Measurements from ENCODE around the gene PLXNA2. TPM values are rescaled to one million over a fixed set of nuclear protein-coding genes. Genes with fewer than 3 reads are reported as not detected.

Gene PLXNA2
- total RNA-seq, 1 donor from 2014 or later: 14.1 TPM

- Histone ChIP-seq H3K36me3 (ENCODE audit: control insufficient read depth in 3 of 3, insufficient read depth in 3 of 3, low read length in 3 of 3) (peaks cover 0 to 2% (median 0%) of the 10 kb centered on the region in 3 donors), H3K9ac (ENCODE audit: low read depth in 1 of 3, low read length in 3 of 3) (no peak overlapping the region), H3K4me1 (ENCODE audit: control insufficient read depth in 3 of 3, insufficient read depth in 3 of 3, low read length in 3 of 3) (peaks cover 44 to 65% (median 58%) of the 10 kb centered on the region in 3 donors), H3K9me3 (ENCODE audit: control insufficient read depth in 3 of 3, low read length in 3 of 3) (no peaks in the 10 kb centered on the region), H3K4me3 (ENCODE audit: low read length in 3 of 3) (no peak overlapping the region), H3K27me3 (ENCODE audit: control insufficient read depth in 3 of 3, insufficient read depth in 3 of 3, low read length in 3 of 3) (no peaks in the 10 kb centered on the region), H3K27ac (ENCODE audit: low read depth, low read length) (no peak overlapping the region)
Measured at GRCh38 chr1:208228026-208228425, 16.2 kb downstream of the PLXNA2 start.

DNA sequence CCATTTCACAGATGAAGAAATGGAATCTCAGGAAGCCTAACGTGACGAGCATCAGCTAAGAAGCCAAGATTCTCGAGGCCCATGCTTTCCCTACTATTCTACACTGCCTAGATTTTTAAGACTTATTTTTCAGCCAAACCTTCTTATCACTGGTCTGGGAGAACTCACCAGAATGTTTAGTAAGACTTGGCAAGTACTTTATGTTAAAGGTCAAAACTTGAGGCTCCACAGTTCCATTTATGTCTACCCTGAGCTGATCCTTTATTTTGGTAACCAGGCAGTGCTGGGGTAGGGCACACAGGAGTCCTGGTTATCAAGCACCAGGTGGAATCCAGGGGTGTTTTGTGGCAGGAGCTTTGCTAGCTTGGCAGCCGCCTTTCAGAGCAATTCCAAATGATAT, 16.8 kb downstream of the PLXNA2 start:
- Histone ChIP-seq H3K9me3 (ENCODE audit: control insufficient read depth in 3 of 3, low read length in 3 of 3) (no peaks in the 10 kb centered on the region), H3K4me1 (ENCODE audit: control insufficient read depth in 3 of 3, insufficient read depth in 3 of 3, low read length in 3 of 3) (peaks cover 43 to 65% (median 59%) of the 10 kb centered on the region in 3 donors), H3K27me3 (ENCODE audit: control insufficient read depth in 3 of 3, insufficient read depth in 3 of 3, low read length in 3 of 3) (no peaks in the 10 kb centered on the region), H3K9ac (ENCODE audit: low read depth in 1 of 3, low read length in 3 of 3) (no peak overlapping the region), H3K4me3 (ENCODE audit: low read length in 3 of 3) (no peak overlapping the region), H3K36me3 (ENCODE audit: control insufficient read depth in 3 of 3, insufficient read depth in 3 of 3, low read length in 3 of 3) (peaks cover 0 to 2% (median 0%) of the 10 kb centered on the region in 3 donors), H3K27ac (ENCODE audit: low read depth, low read length) (no peak overlapping the region)

GRCh38 chr1:208225954-208226937, 17.9 kb downstream of the PLXNA2 start:
- peaks cover 0 to 2% (median 0%) of the 10 kb centered on the region in 3 donors for H3K36me3 ChIP-seq (ENCODE audit: control insufficient read depth in 3 of 3, insufficient read depth in 3 of 3, low read length in 3 of 3)
- no peaks in the 10 kb centered on the region for H3K27me3 ChIP-seq (ENCODE audit: control insufficient read depth in 3 of 3, insufficient read depth in 3 of 3, low read length in 3 of 3)
- peak overlapping the region; percentile 46 for H3K27ac ChIP-seq (ENCODE audit: low read depth, low read length)
- H3K9ac ChIP-seq (ENCODE audit: low read depth in 1 of 3, low read length in 3 of 3): peak overlapping the region in 1 of 3 donors; percentile 33
- H3K9me3 ChIP-seq (ENCODE audit: control insufficient read depth in 3 of 3, low read length in 3 of 3): no peaks in the 10 kb centered on the region
- H3K4me1 ChIP-seq (ENCODE audit: control insufficient read depth in 3 of 3, insufficient read depth in 3 of 3, low read length in 3 of 3): peaks cover 44 to 65% (median 59%) of the 10 kb centered on the region in 3 donors
- H3K4me3 ChIP-seq (ENCODE audit: low read length in 3 of 3): no peak overlapping the region

- peak overlapping the region; percentile 82 for H3K27ac ChIP-seq (ENCODE audit: low read depth, low read length)
- no peaks in the 10 kb centered on the region for H3K27me3 ChIP-seq (ENCODE audit: control insufficient read depth in 3 of 3, insufficient read depth in 3 of 3, low read length in 3 of 3)
- no peak overlapping the region for H3K9ac ChIP-seq (ENCODE audit: low read depth in 1 of 3, low read length in 3 of 3)
- peaks cover 60 to 69% (median 68%) of the 10 kb centered on the region in 3 donors for H3K4me1 ChIP-seq (ENCODE audit: control insufficient read depth in 3 of 3, insufficient read depth in 3 of 3, low read length in 3 of 3)
- H3K36me3 ChIP-seq (ENCODE audit: control insufficient read depth in 3 of 3, insufficient read depth in 3 of 3, low read length in 3 of 3): peaks cover 0 to 2% (median 0%) of the 10 kb centered on the region in 3 donors
- H3K4me3 ChIP-seq (ENCODE audit: low read length in 3 of 3): no peak overlapping the region
- no peaks in the 10 kb centered on the region for H3K9me3 ChIP-seq (ENCODE audit: control insufficient read depth in 3 of 3, low read length in 3 of 3)
Measured at GRCh38 chr1:208224192-208224713, 19.9 kb downstream of the PLXNA2 start.

DNA sequence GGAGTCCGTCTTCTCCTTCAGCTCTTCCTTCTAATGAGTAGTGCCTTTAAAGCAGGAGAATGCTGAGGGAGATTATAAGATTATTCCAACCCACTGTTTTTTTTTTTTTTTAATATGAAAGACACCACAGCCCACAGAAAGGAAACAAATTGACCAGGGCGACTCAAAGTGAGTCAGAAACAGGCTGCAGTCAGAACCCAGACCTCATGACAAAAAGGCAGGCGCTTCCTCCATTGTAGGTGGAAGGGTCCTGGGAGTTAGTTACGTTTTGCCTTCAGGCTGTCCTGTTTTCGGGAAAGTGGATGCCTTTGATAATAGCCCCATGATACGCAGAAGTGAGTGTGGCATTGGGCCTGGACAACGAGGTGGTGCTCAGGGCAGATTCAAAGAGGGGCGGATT, 21.0 kb downstream of the PLXNA2 start:
- peak overlapping the region in 2 of 3 donors; percentile 33 to 62 for H3K9ac ChIP-seq (ENCODE audit: low read depth in 1 of 3, low read length in 3 of 3)
- no peak overlapping the region for H3K4me3 ChIP-seq (ENCODE audit: low read length in 3 of 3)
- peaks cover 0 to 2% (median 0%) of the 10 kb centered on the region in 3 donors for H3K36me3 ChIP-seq (ENCODE audit: control insufficient read depth in 3 of 3, insufficient read depth in 3 of 3, low read length in 3 of 3)
- H3K27me3 ChIP-seq (ENCODE audit: control insufficient read depth in 3 of 3, insufficient read depth in 3 of 3, low read length in 3 of 3): no peaks in the 10 kb centered on the region
- no peaks in the 10 kb centered on the region for H3K9me3 ChIP-seq (ENCODE audit: control insufficient read depth in 3 of 3, low read length in 3 of 3)
- H3K4me1 ChIP-seq (ENCODE audit: control insufficient read depth in 3 of 3, insufficient read depth in 3 of 3, low read length in 3 of 3): peaks cover 67 to 72% (median 69%) of the 10 kb centered on the region in 3 donors
- peak overlapping the region; percentile 82 for H3K27ac ChIP-seq (ENCODE audit: low read depth, low read length)

- H3K27me3 ChIP-seq (ENCODE audit: control insufficient read depth in 3 of 3, insufficient read depth in 3 of 3, low read length in 3 of 3): no peaks in the 10 kb centered on the region
- peaks cover 66 to 70% (median 68%) of the 10 kb centered on the region in 3 donors for H3K4me1 ChIP-seq (ENCODE audit: control insufficient read depth in 3 of 3, insufficient read depth in 3 of 3, low read length in 3 of 3)
- peak overlapping the region; percentile 43 to 63 (median 62) for H3K9ac ChIP-seq (ENCODE audit: low read depth in 1 of 3, low read length in 3 of 3)
- no peaks in the 10 kb centered on the region for H3K9me3 ChIP-seq (ENCODE audit: control insufficient read depth in 3 of 3, low read length in 3 of 3)
- peak overlapping the region in 2 of 3 donors; percentile 4 to 41 for H3K4me3 ChIP-seq (ENCODE audit: low read length in 3 of 3)
- H3K27ac ChIP-seq (ENCODE audit: low read depth, low read length): peak overlapping the region; percentile 82
- peaks cover 0 to 2% (median under 1%) of the 10 kb centered on the region in 3 donors for H3K36me3 ChIP-seq (ENCODE audit: control insufficient read depth in 3 of 3, insufficient read depth in 3 of 3, low read length in 3 of 3)
Measured at GRCh38 chr1:208222376-208223126, 21.6 kb downstream of the PLXNA2 start.

DNA sequence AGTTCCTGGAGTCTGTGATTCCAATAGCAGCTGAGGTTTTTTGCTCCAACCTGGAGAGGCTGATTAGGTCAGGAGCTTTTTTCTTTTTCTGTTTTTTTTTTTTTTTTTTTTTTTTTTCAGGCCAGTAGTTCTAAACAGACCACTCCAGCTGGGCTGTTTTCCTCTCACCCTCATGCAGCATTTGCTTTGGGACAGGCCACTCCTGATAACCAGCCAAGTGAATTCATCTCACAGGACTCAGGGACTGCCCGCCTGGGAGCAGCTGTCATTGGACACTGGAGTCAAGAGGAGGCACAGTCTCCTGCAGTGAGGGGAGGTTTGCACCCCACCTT, 22.9 kb downstream of the PLXNA2 start:
- Histone ChIP-seq H3K9me3 (ENCODE audit: control insufficient read depth in 3 of 3, low read length in 3 of 3) (no peaks in the 10 kb centered on the region), H3K9ac (ENCODE audit: low read depth in 1 of 3, low read length in 3 of 3) (peak overlapping the region in 2 of 3 donors; percentile 5 to 11), H3K27ac (ENCODE audit: low read depth, low read length) (peak overlapping the region; percentile 82), H3K4me1 (ENCODE audit: control insufficient read depth in 3 of 3, insufficient read depth in 3 of 3, low read length in 3 of 3) (peaks cover 62 to 71% (median 67%) of the 10 kb centered on the region in 3 donors), H3K27me3 (ENCODE audit: control insufficient read depth in 3 of 3, insufficient read depth in 3 of 3, low read length in 3 of 3) (no peaks in the 10 kb centered on the region), H3K4me3 (ENCODE audit: low read length in 3 of 3) (no peak overlapping the region), H3K36me3 (ENCODE audit: control insufficient read depth in 3 of 3, insufficient read depth in 3 of 3, low read length in 3 of 3) (peaks cover 13 to 15% (median 14%) of the 10 kb centered on the region in 3 donors)

DNA sequence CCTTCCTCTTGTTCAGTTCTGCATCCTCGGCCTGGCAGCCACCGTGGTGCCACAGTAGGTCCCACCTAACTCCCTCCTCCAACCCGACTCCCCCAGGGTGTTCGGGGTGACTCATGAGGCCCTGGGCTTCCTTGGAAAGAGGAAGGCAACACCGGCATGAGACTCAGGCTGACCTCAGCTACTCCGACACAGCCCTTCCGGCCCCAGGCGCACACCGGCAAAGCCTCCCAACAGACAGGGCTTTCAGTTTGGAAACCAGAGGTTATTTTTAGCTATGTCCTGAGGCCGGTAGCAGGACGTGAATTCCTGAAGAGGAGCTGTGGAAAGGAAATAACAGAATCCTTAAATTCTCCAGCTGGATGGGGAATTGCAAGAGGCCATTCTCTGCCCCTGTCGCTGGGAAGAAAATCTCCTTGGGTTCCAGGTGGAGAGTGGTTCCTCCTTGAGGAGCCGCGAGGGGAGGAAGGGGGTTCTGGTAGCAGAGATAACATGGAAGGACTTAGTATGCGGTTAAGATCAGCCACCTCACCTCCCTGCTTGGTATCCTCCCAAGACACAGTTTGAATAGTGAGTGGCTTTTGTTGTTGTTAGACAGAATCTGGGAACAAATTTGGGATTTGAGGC, 24.4 kb downstream of the PLXNA2 start:
- H3K27me3 ChIP-seq (ENCODE audit: control insufficient read depth in 3 of 3, insufficient read depth in 3 of 3, low read length in 3 of 3): no peaks in the 10 kb centered on the region
- peak overlapping the region; percentile 53 to 74 (median 60) for H3K9ac ChIP-seq (ENCODE audit: low read depth in 1 of 3, low read length in 3 of 3)
- peaks cover 21 to 22% (median 22%) of the 10 kb centered on the region in 3 donors for H3K36me3 ChIP-seq (ENCODE audit: control insufficient read depth in 3 of 3, insufficient read depth in 3 of 3, low read length in 3 of 3)
- no peaks in the 10 kb centered on the region for H3K9me3 ChIP-seq (ENCODE audit: control insufficient read depth in 3 of 3, low read length in 3 of 3)
- peak overlapping the region; percentile 82 for H3K27ac ChIP-seq (ENCODE audit: low read depth, low read length)
- H3K4me3 ChIP-seq (ENCODE audit: low read length in 3 of 3): peak overlapping the region; percentile 11 to 49 (median 37)
- H3K4me1 ChIP-seq (ENCODE audit: control insufficient read depth in 3 of 3, insufficient read depth in 3 of 3, low read length in 3 of 3): peaks cover 61 to 71% (median 67%) of the 10 kb centered on the region in 3 donors

GRCh38 chr1:208219098-208219658, 25.0 kb downstream of the PLXNA2 start:
- peak overlapping the region; percentile 82 for H3K27ac ChIP-seq (ENCODE audit: low read depth, low read length)
- no peaks in the 10 kb centered on the region for H3K9me3 ChIP-seq (ENCODE audit: control insufficient read depth in 3 of 3, low read length in 3 of 3)
- peak overlapping the region; percentile 53 to 74 (median 60) for H3K9ac ChIP-seq (ENCODE audit: low read depth in 1 of 3, low read length in 3 of 3)
- peaks cover 21 to 22% (median 22%) of the 10 kb centered on the region in 3 donors for H3K36me3 ChIP-seq (ENCODE audit: control insufficient read depth in 3 of 3, insufficient read depth in 3 of 3, low read length in 3 of 3)
- peaks cover 64 to 74% (median 67%) of the 10 kb centered on the region in 3 donors for H3K4me1 ChIP-seq (ENCODE audit: control insufficient read depth in 3 of 3, insufficient read depth in 3 of 3, low read length in 3 of 3)
- peak overlapping the region; percentile 28 to 49 (median 37) for H3K4me3 ChIP-seq (ENCODE audit: low read length in 3 of 3)
- H3K27me3 ChIP-seq (ENCODE audit: control insufficient read depth in 3 of 3, insufficient read depth in 3 of 3, low read length in 3 of 3): no peaks in the 10 kb centered on the region

All from skeletal muscle tissue (tissue), 4 donors.